ENCODE measurements around the gene EXD3.

EXD3 gene

GRCh38 chr9:137298401-137299202 is 124.4 kb downstream of the EXD3 start:
- peaks cover 10% of the 10 kb centered on the region for H3K4me1 ChIP-seq (ENCODE audit: low read depth, poor library complexity, severe bottlenecking)

GRCh38 chr9:137297966-137298365 is 125.0 kb downstream of the EXD3 start:
- H3K4me2 ChIP-seq: no peak overlapping the region

More at GRCh38 chr9:137298401-137299202, 124.4 kb downstream of the EXD3 start:
- Histone ChIP-seq H3K27ac (no peak overlapping the region), H3K79me2 (ENCODE audit: insufficient read depth, low read depth) (no peaks in the 10 kb centered on the region), H3K9ac (no peak overlapping the region), H2AFZ (ENCODE audit: low read depth) (no peak overlapping the region), H3K4me3 (IDR thresholded peaks at IDR 0.05; ENCODE audit: insufficient read depth, low read depth, low read length) (no peak overlapping the region), H4K20me1 (ENCODE audit: insufficient read depth) (no peaks in the 10 kb centered on the region), H3K27me3 (ENCODE audit: insufficient read depth, low read depth) (peaks cover 67% of the 10 kb centered on the region), H3K4me2 (no peak overlapping the region), H3K36me3 (ENCODE audit: insufficient read depth) (no peaks in the 10 kb centered on the region)
- no peak for TF ChIP-seq CTCF (conservative IDR thresholded peaks at IDR 0.05; ENCODE audit: low read depth, low read length)

GRCh38 chr9:137296670-137297664 is 126.0 kb downstream of the EXD3 start:
- H3K27me3 ChIP-seq (ENCODE audit: insufficient read depth, low read depth): peaks cover 79% of the 10 kb centered on the region
- H3K4me2 ChIP-seq: no peak overlapping the region
- H2AFZ ChIP-seq (ENCODE audit: low read depth): no peak overlapping the region
- H3K4me3 ChIP-seq (IDR thresholded peaks at IDR 0.05; ENCODE audit: insufficient read depth, low read depth, low read length): no peak overlapping the region
- no peak for TF ChIP-seq CTCF (conservative IDR thresholded peaks at IDR 0.05; ENCODE audit: low read depth, low read length)
- H3K27ac ChIP-seq: no peak overlapping the region
- no peaks in the 10 kb centered on the region for H3K36me3 ChIP-seq (ENCODE audit: insufficient read depth)
- no peak overlapping the region for H3K9ac ChIP-seq
- no peaks in the 10 kb centered on the region for H4K20me1 ChIP-seq (ENCODE audit: insufficient read depth)
- no peaks in the 10 kb centered on the region for H3K79me2 ChIP-seq (ENCODE audit: insufficient read depth, low read depth)
- H3K4me1 ChIP-seq (ENCODE audit: low read depth, poor library complexity, severe bottlenecking): peaks cover 10% of the 10 kb centered on the region

More at GRCh38 chr9:137297966-137298365, 125.0 kb downstream of the EXD3 start:
- Histone ChIP-seq H3K27me3 (ENCODE audit: insufficient read depth, low read depth) (peaks cover 73% of the 10 kb centered on the region), H3K4me3 (IDR thresholded peaks at IDR 0.05; ENCODE audit: insufficient read depth, low read depth, low read length) (no peak overlapping the region), H3K36me3 (ENCODE audit: insufficient read depth) (no peaks in the 10 kb centered on the region), H4K20me1 (ENCODE audit: insufficient read depth) (no peaks in the 10 kb centered on the region), H3K27ac (no peak overlapping the region), H2AFZ (ENCODE audit: low read depth) (no peak overlapping the region), H3K9ac (no peak overlapping the region), H3K4me1 (ENCODE audit: low read depth, poor library complexity, severe bottlenecking) (peaks cover 10% of the 10 kb centered on the region), H3K79me2 (ENCODE audit: insufficient read depth, low read depth) (no peaks in the 10 kb centered on the region)
- no peak for TF ChIP-seq CTCF (conservative IDR thresholded peaks at IDR 0.05; ENCODE audit: low read depth, low read length)

- Histone ChIP-seq H3K36me3 (ENCODE audit: insufficient read depth) (no peaks in the 10 kb centered on the region), H3K4me2 (no peak overlapping the region), H4K20me1 (ENCODE audit: insufficient read depth) (no peaks in the 10 kb centered on the region), H3K27me3 (ENCODE audit: insufficient read depth, low read depth) (peaks cover 74% of the 10 kb centered on the region), H3K4me1 (ENCODE audit: low read depth, poor library complexity, severe bottlenecking) (peaks cover 10% of the 10 kb centered on the region), H2AFZ (ENCODE audit: low read depth) (no peak overlapping the region), H3K4me3 (IDR thresholded peaks at IDR 0.05; ENCODE audit: insufficient read depth, low read depth, low read length) (no peak overlapping the region), H3K27ac (no peak overlapping the region), H3K9ac (no peak overlapping the region), H3K79me2 (ENCODE audit: insufficient read depth, low read depth) (no peaks in the 10 kb centered on the region)
- no peak for TF ChIP-seq CTCF (conservative IDR thresholded peaks at IDR 0.05; ENCODE audit: low read depth, low read length)
These were observed 126.9 kb downstream of the EXD3 start for GRCh38 chr9:137295849-137296669.
